ENCODE measurements around the gene EEFSEC. TPM values are rescaled to one million over a fixed set of nuclear protein-coding genes. Genes with fewer than 3 reads are reported as not detected.

EEFSEC gene
- total and polyA plus RNA-seq, 2 of the 4 experiments (the other 2 are of a cell fraction) = 4.5 to 9.3 TPM

DNA sequence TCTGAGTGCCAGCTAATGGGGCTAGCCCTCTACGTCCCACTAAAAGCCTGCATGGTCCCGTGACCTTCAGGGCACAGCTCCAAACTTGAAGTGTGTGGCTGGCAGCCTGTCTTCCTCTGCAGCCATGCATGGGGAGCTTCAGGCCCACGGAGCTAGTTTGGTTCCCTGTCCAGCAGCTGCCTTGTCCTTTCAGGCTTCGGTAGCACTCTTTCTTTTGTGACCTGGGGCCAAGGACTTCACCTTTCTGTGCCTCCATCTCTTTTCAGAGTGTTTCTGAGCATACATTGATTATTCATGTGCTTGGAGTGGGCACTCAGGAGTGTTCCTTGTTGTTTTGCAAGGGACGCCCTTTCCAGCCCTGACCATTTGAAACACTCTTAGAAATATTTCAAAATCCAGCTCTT lies 158.2 kb downstream of the EEFSEC start:
- no peak for ATAC-seq (ENCODE audit: low read depth)
- ChIA-PET POLR2A (ENCODE audit: unreplicated experiment) (no interaction called here), CTCF (no interaction called here)
- no peak for DNase-seq
- Histone ChIP-seq H2AK9ac (replicated peaks; ENCODE audit: low read depth, low read length, poor library complexity) (no peak overlapping the region), H3K14ac (replicated peaks; ENCODE audit: low read depth, low read length) (no peak overlapping the region), H4K20me1 (ENCODE audit: insufficient read depth, low read length) (no peaks in the 10 kb centered on the region), H4K5ac (ENCODE audit: low read depth, low read length) (no peak overlapping the region), H4K8ac (ENCODE audit: low read depth in 2 of 2, low read length in 2 of 2) (no peak overlapping the region), H3K4me2 (ENCODE audit: low read depth, low read length) (no peak overlapping the region), H3K4ac (ENCODE audit: low read depth, low read length) (no peak overlapping the region), H2AFZ (replicated peaks; ENCODE audit: low read length, poor library complexity) (no peak overlapping the region), H3K27ac (ENCODE audit: insufficient read depth, low read length) (no peak overlapping the region), H3K18ac (ENCODE audit: low read depth, low read length) (no peak overlapping the region), H3K4me3 (ENCODE audit: insufficient read depth, low read depth, low read length) (no peak overlapping the region), H3K9ac (ENCODE audit: low read depth, low read length) (no peak overlapping the region), H3K79me1 (ENCODE audit: low read depth in 1 of 2, low read length in 2 of 2) (no peaks in the 10 kb centered on the region; a peak in 1 of 4 replicates), H3K4me1 (ENCODE audit: control insufficient read depth, insufficient read depth, low read length) (no peaks in the 10 kb centered on the region), H3K9me3 (ENCODE audit: control insufficient read depth, insufficient read depth, low read length) (no peaks in the 10 kb centered on the region), H3K9me1 (ENCODE audit: insufficient read depth, low read length) (peaks cover 12% of the 10 kb centered on the region; the same call in 1 of the 2 replicates), H2BK20ac (ENCODE audit: low read depth, low read length) (no peak overlapping the region), H3K56ac (ENCODE audit: extremely low read depth, insufficient read depth, low read length) (no peak overlapping the region), H4K91ac (ENCODE audit: insufficient read depth, low read depth, low read length) (no peak overlapping the region), H3K23ac (ENCODE audit: low read depth, low read length) (no peak overlapping the region), H2BK5ac (ENCODE audit: low read depth, low read length, poor library complexity, severe bottlenecking) (no peak overlapping the region), H3K36me3 (ENCODE audit: control insufficient read depth, insufficient read depth, low read length) (no peaks in the 10 kb centered on the region), H2AK5ac (ENCODE audit: low read depth, low read length) (no peak overlapping the region), H2BK120ac (ENCODE audit: low read depth, low read length) (no peak overlapping the region), H3K27me3 (ENCODE audit: control insufficient read depth, insufficient read depth, low read length) (no peaks in the 10 kb centered on the region), H2BK15ac (ENCODE audit: low read depth, low read length) (no peak overlapping the region)
- dilution Hi-C loops (cut with HindIII; ENCODE audit: low sequenced_read_pairs, unreplicated experiment) = no loop called here
- TF ChIP-seq NFE2L2 (IDR thresholded peaks at IDR 0.05; ENCODE audit: low read depth, low read length) = no peak
- TF ChIP-seq POLR2A (IDR thresholded peaks at IDR 0.05; ENCODE audit: low read depth, low read length) = no peak
- no peak for TF ChIP-seq MXI1 (IDR thresholded peaks at IDR 0.05; ENCODE audit: borderline replicate concordance, low read depth, low read length)
- no peak for TF ChIP-seq CHD1 (IDR thresholded peaks at IDR 0.05; ENCODE audit: low read depth, low read length)
- TF ChIP-seq RAD21 (IDR thresholded peaks at IDR 0.05; ENCODE audit: low read length) = no peak
- no peak for TF ChIP-seq MAFK (IDR thresholded peaks at IDR 0.05; ENCODE audit: low read depth, low read length)
- TF ChIP-seq, protein P1, sequence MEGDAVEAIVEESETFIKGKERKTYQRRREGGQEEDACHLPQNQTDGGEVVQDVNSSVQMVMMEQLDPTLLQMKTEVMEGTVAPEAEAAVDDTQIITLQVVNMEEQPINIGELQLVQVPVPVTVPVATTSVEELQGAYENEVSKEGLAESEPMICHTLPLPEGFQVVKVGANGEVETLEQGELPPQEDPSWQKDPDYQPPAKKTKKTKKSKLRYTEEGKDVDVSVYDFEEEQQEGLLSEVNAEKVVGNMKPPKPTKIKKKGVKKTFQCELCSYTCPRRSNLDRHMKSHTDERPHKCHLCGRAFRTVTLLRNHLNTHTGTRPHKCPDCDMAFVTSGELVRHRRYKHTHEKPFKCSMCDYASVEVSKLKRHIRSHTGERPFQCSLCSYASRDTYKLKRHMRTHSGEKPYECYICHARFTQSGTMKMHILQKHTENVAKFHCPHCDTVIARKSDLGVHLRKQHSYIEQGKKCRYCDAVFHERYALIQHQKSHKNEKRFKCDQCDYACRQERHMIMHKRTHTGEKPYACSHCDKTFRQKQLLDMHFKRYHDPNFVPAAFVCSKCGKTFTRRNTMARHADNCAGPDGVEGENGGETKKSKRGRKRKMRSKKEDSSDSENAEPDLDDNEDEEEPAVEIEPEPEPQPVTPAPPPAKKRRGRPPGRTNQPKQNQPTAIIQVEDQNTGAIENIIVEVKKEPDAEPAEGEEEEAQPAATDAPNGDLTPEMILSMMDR (conservative IDR thresholded peaks at IDR 0.05; ENCODE audit: low read depth, low read length) = no peak
- TF ChIP-seq, protein P2, sequence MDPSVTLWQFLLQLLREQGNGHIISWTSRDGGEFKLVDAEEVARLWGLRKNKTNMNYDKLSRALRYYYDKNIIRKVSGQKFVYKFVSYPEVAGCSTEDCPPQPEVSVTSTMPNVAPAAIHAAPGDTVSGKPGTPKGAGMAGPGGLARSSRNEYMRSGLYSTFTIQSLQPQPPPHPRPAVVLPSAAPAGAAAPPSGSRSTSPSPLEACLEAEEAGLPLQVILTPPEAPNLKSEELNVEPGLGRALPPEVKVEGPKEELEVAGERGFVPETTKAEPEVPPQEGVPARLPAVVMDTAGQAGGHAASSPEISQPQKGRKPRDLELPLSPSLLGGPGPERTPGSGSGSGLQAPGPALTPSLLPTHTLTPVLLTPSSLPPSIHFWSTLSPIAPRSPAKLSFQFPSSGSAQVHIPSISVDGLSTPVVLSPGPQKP (IDR thresholded peaks at IDR 0.05; ENCODE audit: borderline replicate concordance, low read depth, low read length) = no peak
- in situ Hi-C loops (cut with MboI; ENCODE audit: low sequenced_read_pairs) = no loop called here
- no TSS peak for BruUV-seq (replicated peaks)
- intact Hi-C loops (cut with micrococcal nuclease) = no loop called here
- 61% methylated on average over 2 of the region's 5 CpGs; no CpG with 5 or more reads in 1 of the 2 experiments for WGBS, 2 experiments (ENCODE audit: extremely low coverage in 2 of 2, insufficient read length in 1 of 2)
